Neuronal stem cell (in vitro differentiated cells): ENCODE results near the gene CXXC5.
"Not testable (repeated sequence)": the region's sequence is repeated elsewhere in the genome, so short reads cannot be mapped to it uniquely, and the experiment has no call there.

Experiments used
- DNase-seq: peaks from one replicate; pipeline ENCODE4 v3.0.0-alpha.2; 2013; ENCODE audit warnings: low spot score
- H2AFZ ChIP-seq: one replicate; pipeline ENCODE4 v1.6.1; 2013; ENCODE audit warnings: mild to moderate bottlenecking, low read length, inconsistent platforms
- H2AK5ac ChIP-seq: 2 replicates; pipeline ENCODE4 v1.6.1; 2013; ENCODE audit warnings: low read depth, mild to moderate bottlenecking, inconsistent platforms, low read length, moderate library complexity, mixed read lengths
- H2BK120ac ChIP-seq: 2 replicates; pipeline ENCODE4 v1.6.1; 2013; ENCODE audit warnings: low read depth, mild to moderate bottlenecking, inconsistent platforms, low read length, moderate library complexity, mixed read lengths
- H2BK12ac ChIP-seq: one replicate; pipeline ENCODE4 v1.6.1; 2013; ENCODE audit warnings: low read length, inconsistent platforms
- H2BK15ac ChIP-seq: 2 replicates; pipeline ENCODE4 v1.6.1; 2013; ENCODE audit warnings: mild to moderate bottlenecking, low read length, inconsistent platforms, mixed read lengths
- H2BK5ac ChIP-seq: one replicate; pipeline ENCODE4 v1.6.1; 2013; ENCODE audit warnings: inconsistent platforms, mild to moderate bottlenecking, low read length, moderate library complexity
- H3K14ac ChIP-seq: one replicate; pipeline ENCODE4 v1.6.1; 2013; ENCODE audit warnings: low read length, inconsistent platforms
- H3K18ac ChIP-seq: 2 replicates; pipeline ENCODE4 v1.6.1; 2013; ENCODE audit warnings: low read length, inconsistent platforms
- H3K23ac ChIP-seq: 2 replicates; pipeline ENCODE4 v1.6.1; 2013; ENCODE audit warnings: low read depth, mild to moderate bottlenecking, mixed read lengths, low read length, inconsistent platforms; ENCODE audit not compliant: poor library complexity
- H3K27ac ChIP-seq: replicated peaks from 3 replicates; pipeline ENCODE4 v1.5.1; 2013; ENCODE audit warnings: low read length, inconsistent platforms
- H3K27me3 ChIP-seq, 3 experiments: 2 replicates each; pipeline ENCODE4 v1.6.1; 2013; ENCODE audit warnings: low read length in 3 of 3, mild to moderate bottlenecking in 2 of 3, inconsistent platforms in 1 of 3, low read depth in 1 of 3, mixed read lengths in 1 of 3, moderate library complexity in 1 of 3; ENCODE audit not compliant: control insufficient read depth in 3 of 3, insufficient read depth in 3 of 3
- H3K36me3 ChIP-seq, 2 donors: replicated peaks in 1 of 2; 2 replicates each; pipeline ENCODE4 v1.6.1; 2013; ENCODE audit warnings: low read length in 2 of 2; ENCODE audit not compliant: control insufficient read depth in 2 of 2, insufficient read depth in 2 of 2
- H3K4ac ChIP-seq: 2 replicates; pipeline ENCODE4 v1.6.1; 2013; ENCODE audit warnings: inconsistent platforms, mild to moderate bottlenecking, low read length, moderate library complexity
- H3K4me1 ChIP-seq, 2 donors: 1 replicate in 1 of 2; 2 replicates in 1 of 2; pipeline ENCODE4 v1.6.1; 2013; ENCODE audit warnings: low read length in 2 of 2, low read depth in 1 of 2; ENCODE audit not compliant: control insufficient read depth in 2 of 2, insufficient read depth in 1 of 2
- H3K4me2 ChIP-seq: one replicate; pipeline ENCODE4 v1.6.1; 2013; ENCODE audit warnings: mild to moderate bottlenecking, low read length, inconsistent platforms; ENCODE audit not compliant: insufficient read depth, poor library complexity, severe bottlenecking
- H3K4me3 ChIP-seq, 2 donors: 2 replicates each; pipeline ENCODE4 v1.5.1; 2013; ENCODE audit warnings: low read length in 2 of 2, mild to moderate bottlenecking in 2 of 2, inconsistent platforms in 1 of 2, moderate library complexity in 1 of 2
- H3K79me1 ChIP-seq: one replicate; pipeline ENCODE4 v1.6.1; 2013; ENCODE audit warnings: low read depth, mild to moderate bottlenecking, inconsistent platforms, low read length, moderate library complexity
- H3K9ac ChIP-seq: one replicate; pipeline ENCODE4 v1.6.1; 2013; ENCODE audit warnings: mild to moderate bottlenecking, low read depth, low read length, inconsistent platforms; ENCODE audit not compliant: poor library complexity
- H3K9me3 ChIP-seq, 2 donors: replicated peaks in 1 of 2; 2 replicates each; pipeline versions ENCODE3 to v1.6.1; 2013; ENCODE audit warnings: low read length in 2 of 2, mild to moderate bottlenecking in 2 of 2, inconsistent platforms in 1 of 2, low read depth in 1 of 2, mixed read lengths in 1 of 2, moderate library complexity in 1 of 2; ENCODE audit not compliant: control insufficient read depth in 2 of 2, insufficient read depth in 1 of 2
- H4K8ac ChIP-seq: one replicate; pipeline ENCODE4 v1.6.1; 2013; ENCODE audit warnings: low read depth, mild to moderate bottlenecking, inconsistent platforms, low read length, moderate library complexity
- H4K91ac ChIP-seq: one replicate; pipeline ENCODE4 v1.6.1; 2013; ENCODE audit warnings: low read length, low read depth, mild to moderate bottlenecking, inconsistent platforms; ENCODE audit not compliant: poor library complexity
- WGBS, 2 donors: extraction: QIAGEN DNeasy Blood & Tissue Kit; methylation state at CpG; one replicate each; pipeline ENCODE4 v1.1.7; 2013; ENCODE audit warnings: missing lambda C conversion rate in 2 of 2, mixed read lengths in 1 of 2; ENCODE audit not compliant: insufficient read length in 2 of 2, insufficient replicate concordance in 1 of 2; ENCODE audit errors: extremely low coverage in 2 of 2; 5-methylcytosine and 5-hydroxymethylcytosine counted together

The CXXC5 gene

GRCh38 chr5:139601948-139602347 lies 46.2 kb upstream of the CXXC5 start:
- H3K79me1 ChIP-seq, H4K91ac ChIP-seq, H3K27ac ChIP-seq, H4K8ac ChIP-seq, H3K4me3 ChIP-seq, H2AFZ ChIP-seq, H3K18ac ChIP-seq, H3K9ac ChIP-seq, H2AK5ac ChIP-seq, H3K23ac ChIP-seq, H3K4me2 ChIP-seq, H3K9me3 ChIP-seq, H2BK120ac ChIP-seq, H3K4me1 ChIP-seq, H3K4ac ChIP-seq, DNase-seq, H3K14ac ChIP-seq, H3K27me3 ChIP-seq, H2BK12ac ChIP-seq, H2BK5ac ChIP-seq, H2BK15ac ChIP-seq: not testable (repeated sequence)
- peaks cover 10 to 78% of the 10 kb centered on the region in 2 donors for H3K36me3 ChIP-seq
- WGBS, 2 donors, result no CpG with 5 or more reads among the region's 9 CpGs

GRCh38 chr5:139605887-139606286 lies 42.3 kb upstream of the CXXC5 start:
- Histone ChIP-seq H2BK5ac (no peak overlapping the region), H3K27ac (no peak overlapping the region), H2BK120ac (no peak overlapping the region), H3K27me3 (no peaks in the 10 kb centered on the region), H3K4ac (no peak overlapping the region), H3K14ac (no peak overlapping the region), H3K18ac (no peak overlapping the region), H2BK15ac (no peak overlapping the region), H3K23ac (no peak overlapping the region), H3K79me1 (peaks cover 5% of the 10 kb centered on the region), H4K8ac (no peak overlapping the region), H3K4me1 (no peaks in the 10 kb centered on the region), H2AFZ (no peak overlapping the region), H2AK5ac (no peak overlapping the region), H3K9ac (no peak overlapping the region), H3K4me3 (no peak overlapping the region), H2BK12ac (no peak overlapping the region), H3K9me3 (no peaks in the 10 kb centered on the region), H3K36me3 (peaks cover 10 to 65% of the 10 kb centered on the region in 2 donors), H4K91ac (no peak overlapping the region), H3K4me2 (no peak overlapping the region)
- no CpG with 5 or more reads among the region's 8 CpGs for WGBS, 2 donors
- no peak for DNase-seq

GRCh38 chr5:139611703-139612584 lies 36.2 kb upstream of the CXXC5 start:
- no peak overlapping the region for H2BK120ac ChIP-seq
- H3K36me3 ChIP-seq, result peaks cover 0 to 64% of the 10 kb centered on the region in 2 donors
- no peaks in the 10 kb centered on the region for H3K4me1 ChIP-seq
- H3K4ac ChIP-seq, result no peak overlapping the region
- H3K27me3 ChIP-seq, result no peaks in the 10 kb centered on the region
- H3K4me3 ChIP-seq, result no peak overlapping the region
- H3K9me3 ChIP-seq, result no peaks in the 10 kb centered on the region
- H3K18ac ChIP-seq, result no peak overlapping the region
- no peaks in the 10 kb centered on the region for H3K79me1 ChIP-seq
- no peak overlapping the region for H3K23ac ChIP-seq
- no peak overlapping the region for H3K9ac ChIP-seq
- no peak overlapping the region for H2AFZ ChIP-seq
- H2BK12ac ChIP-seq, result no peak overlapping the region
- DNase-seq, result no peak
- H2BK15ac ChIP-seq, result no peak overlapping the region
- H3K14ac ChIP-seq, result no peak overlapping the region
- no peak overlapping the region for H2AK5ac ChIP-seq
- no peak overlapping the region for H4K91ac ChIP-seq
- H4K8ac ChIP-seq, result no peak overlapping the region
- H2BK5ac ChIP-seq, result no peak overlapping the region
- WGBS, 2 donors, result no CpG with 5 or more reads among the region's 5 CpGs
- H3K4me2 ChIP-seq, result no peak overlapping the region
- H3K27ac ChIP-seq, result no peak overlapping the region

GRCh38 chr5:139619861-139620260 lies 28.3 kb upstream of the CXXC5 start:
- Histone ChIP-seq H4K8ac (no peak overlapping the region), H3K4me3 (no peak overlapping the region), H3K18ac (no peak overlapping the region), H3K14ac (no peak overlapping the region), H3K4me1 (no peaks in the 10 kb centered on the region), H2BK12ac (no peak overlapping the region), H3K27me3 (no peaks in the 10 kb centered on the region), H2AK5ac (no peak overlapping the region), H3K27ac (no peak overlapping the region), H3K9me3 (no peaks in the 10 kb centered on the region), H4K91ac (no peak overlapping the region), H3K4ac (no peak overlapping the region), H3K79me1 (no peaks in the 10 kb centered on the region), H2BK5ac (no peak overlapping the region), H3K36me3 (peaks cover 12 to 91% of the 10 kb centered on the region in 2 donors), H3K23ac (no peak overlapping the region), H3K4me2 (no peak overlapping the region), H3K9ac (no peak overlapping the region), H2BK120ac (no peak overlapping the region), H2BK15ac (no peak overlapping the region), H2AFZ (no peak overlapping the region)
- WGBS, 2 donors, result no CpG with 5 or more reads among the region's 5 CpGs
- no peak for DNase-seq
